A549 (cell line): ENCODE measurements around the gene IFNA21.

ENCODE experiments used
- CTCF ChIP-seq: fragments of >200 bp; sonication (Bioruptor Twin); formaldehyde crosslinking; IDR thresholded peaks from 3 replicates; pipeline ENCODE4 v1.5.1; 2016
- EHMT2 ChIP-seq: fragments of 200-600 bp; sonication (generic); IDR thresholded peaks from 2 replicates; pipeline ENCODE4 v1.6.1; 2016; ENCODE audit warnings: antibody characterized with exemption, low read depth, mild to moderate bottlenecking, moderate library complexity
- ELK1 ChIP-seq: fragments of 150-350 bp; IDR thresholded peaks from 2 replicates; pipeline ENCODE4 v1.6.1; 2014; ENCODE audit warnings: low read depth, mild to moderate bottlenecking, low read length
- EP300 ChIP-seq, 2 experiments: fragments of >200 bp; sonication (Bioruptor Twin); formaldehyde crosslinking; IDR thresholded peaks; 2 replicates in 1 of 2; 3 replicates in 1 of 2; pipeline ENCODE4 v1.6.1; 2016 to 2017
- ESRRA ChIP-seq: fragments of 150-350 bp; IDR thresholded peaks from 2 replicates; pipeline ENCODE4 v1.6.1; 2014; ENCODE audit warnings: mild to moderate bottlenecking, low read length, borderline replicate concordance
- MAX ChIP-seq: IDR thresholded peaks from 2 replicates; pipeline ENCODE4 v1.6.1; 2012
- MAZ ChIP-seq: fragments of 150-350 bp; IDR thresholded peaks from 2 replicates; pipeline ENCODE4 v1.6.1; 2014; ENCODE audit warnings: antibody characterized with exemption, low read depth, low read length, borderline replicate concordance
- PHF8 ChIP-seq: fragments of 200-600 bp; sonication (generic); IDR thresholded peaks from 2 replicates; pipeline ENCODE4 v1.6.1; 2016; ENCODE audit warnings: low read depth, mild to moderate bottlenecking, antibody characterized with exemption, moderate library complexity, borderline replicate concordance
- POLR2A ChIP-seq: IDR thresholded peaks from 2 replicates; pipeline ENCODE4 v1.6.1; 2012; ENCODE audit warnings: mild to moderate bottlenecking, low read length
- RAD21 ChIP-seq, 2 experiments: fragments of >200 bp in 1 of 2; sonication (Bioruptor Twin) in 1 of 2; formaldehyde crosslinking in 1 of 2; IDR thresholded peaks in 1 of 2; conservative IDR thresholded peaks in 1 of 2; 2 replicates in 1 of 2; 3 replicates in 1 of 2; pipeline ENCODE4 v1.6.1; 2012 to 2018; ENCODE audit warnings: inconsistent platforms in 1 of 2
- SMC3 ChIP-seq: fragments of >200 bp; sonication (Bioruptor Twin); formaldehyde crosslinking; IDR thresholded peaks from 3 replicates; pipeline ENCODE4 v1.6.1; 2018; ENCODE audit warnings: inconsistent platforms
- SREBF2 ChIP-seq: fragments of 450-650 bp; IDR thresholded peaks from 2 replicates; pipeline ENCODE4 v1.6.1; 2014; ENCODE audit warnings: mild to moderate bottlenecking, moderate library complexity
- TFCP2L1 ChIP-seq: fragments of 250-450 bp; sonication (Bioruptor Pico); IDR thresholded peaks from 2 replicates; pipeline ENCODE4 v1.5.0; 2021; ENCODE audit warnings: mild to moderate bottlenecking
- TF ChIP-seq, protein P1 (sequence below): IDR thresholded peaks from 2 replicates; pipeline ENCODE4 v1.6.1; 2012

DNA sequence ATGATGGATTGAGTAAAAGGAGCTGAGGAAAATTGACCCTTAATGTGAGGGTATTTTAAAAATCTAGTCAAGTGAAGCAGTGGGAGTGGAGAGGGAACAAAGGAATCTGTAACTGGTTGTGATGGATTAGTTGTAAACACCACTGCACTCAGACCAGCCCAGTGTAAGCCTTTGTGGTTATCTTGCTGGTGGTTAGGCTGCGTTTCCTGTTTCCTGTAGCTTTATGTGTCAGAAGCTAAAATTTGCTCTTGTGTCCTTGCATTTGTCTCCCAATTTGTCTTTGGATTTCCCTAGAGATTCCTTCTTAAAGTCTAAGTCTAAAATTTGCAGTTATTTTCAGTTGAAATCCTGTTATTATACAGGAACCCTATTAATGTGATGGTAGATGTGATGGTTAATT, 6.3 kb downstream of the IFNA21 start:
- TF ChIP-seq SMC3 (no peak), CTCF (no peak), POLR2A (no peak), MAZ (no peak), EP300 (IDR thresholded peaks at IDR 0.05) (no peak), ELK1 (no peak), SREBF2 (no peak), RAD21 (conservative IDR thresholded peaks at IDR 0.05 in 1 of 2, IDR thresholded peaks at IDR 0.05 in 1 of 2) (no peak), TFCP2L1 (CRISPR knock-in tag) (no peak), MAX (no peak), EHMT2 (no peak), ESRRA (no peak), PHF8 (no peak)
- TF ChIP-seq, protein P1, sequence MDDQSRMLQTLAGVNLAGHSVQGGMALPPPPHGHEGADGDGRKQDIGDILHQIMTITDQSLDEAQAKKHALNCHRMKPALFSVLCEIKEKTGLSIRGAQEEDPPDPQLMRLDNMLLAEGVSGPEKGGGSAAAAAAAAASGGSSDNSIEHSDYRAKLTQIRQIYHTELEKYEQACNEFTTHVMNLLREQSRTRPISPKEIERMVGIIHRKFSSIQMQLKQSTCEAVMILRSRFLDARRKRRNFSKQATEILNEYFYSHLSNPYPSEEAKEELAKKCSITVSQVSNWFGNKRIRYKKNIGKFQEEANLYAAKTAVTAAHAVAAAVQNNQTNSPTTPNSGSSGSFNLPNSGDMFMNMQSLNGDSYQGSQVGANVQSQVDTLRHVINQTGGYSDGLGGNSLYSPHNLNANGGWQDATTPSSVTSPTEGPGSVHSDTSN: no peak
